T-cell (primary cell): ENCODE results near the gene MFAP5. TPM values are rescaled to one million over a fixed set of nuclear protein-coding genes. Genes with fewer than 3 reads are reported as not detected.

ENCODE experiments used
- ATAC-seq, 4 experiments: fragments of 200-7000 bp in 3 of 4; fragments of 150-1000 bp in 1 of 4; cut with Tn5 transposase; replicated peaks in 1 of 4; 1 replicate in 3 of 4; 2 replicates in 1 of 4; pipeline ENCODE4 v1.10.0; 2021; ENCODE audit warnings: moderate library complexity in 3 of 4, mild to moderate bottlenecking in 2 of 4, moderate number of reproducible peaks in 1 of 4
- CTCF ChIA-PET, 2 donors: fragments of 300-600 bp; sonication (Branson Sonifier 250); formaldehyde crosslinking; loops; one replicate each; lab custom pipeline; 2022; ENCODE audit warnings: antibody characterized with exemption in 2 of 2; lab: Charles Lee
- POLR2A ChIA-PET, 2 donors: fragments of 300-600 bp; sonication (Branson Sonifier 250); formaldehyde crosslinking; loops; one replicate each; lab custom pipeline; 2022; ENCODE audit warnings: antibody characterized with exemption in 2 of 2; lab: Charles Lee
- DNase-seq, 35 experiments: peaks; one replicate each; pipeline versions ENCODE4 v3.0.0 to v3.0.0-alpha.2; 2013 to 2023
- H3K27ac ChIP-seq: one replicate; pipeline ENCODE4 v1.5.1; 2013; ENCODE audit warnings: low read length
- H3K27me3 ChIP-seq, 2 experiments: replicated peaks in 1 of 2; 1 replicate in 1 of 2; 2 replicates in 1 of 2; pipeline versions ENCODE4 v1.6.1 to v1.7.0; 2013; ENCODE audit warnings: low read length in 1 of 2, mixed read lengths in 1 of 2; ENCODE audit not compliant: control insufficient read depth in 2 of 2, insufficient read depth in 2 of 2; ENCODE audit errors: extremely low read depth in 1 of 2
- H3K36me3 ChIP-seq, 2 donors: 1 replicate in 1 of 2; 2 replicates in 1 of 2; pipeline versions ENCODE4 v1.6.1 to v1.7.0; 2013; ENCODE audit warnings: low read length in 1 of 2; ENCODE audit not compliant: control insufficient read depth in 2 of 2, insufficient read depth in 1 of 2; ENCODE audit errors: extremely low read depth in 1 of 2
- H3K4me1 ChIP-seq, 2 experiments: 1 replicate in 1 of 2; 2 replicates in 1 of 2; pipeline versions ENCODE4 v1.6.1 to v1.7.0; 2013; ENCODE audit warnings: low read length in 2 of 2, mixed read lengths in 1 of 2; ENCODE audit not compliant: insufficient read depth in 2 of 2, control insufficient read depth in 1 of 2; ENCODE audit errors: extremely low read depth in 1 of 2
- H3K4me3 ChIP-seq, 2 donors: 1 replicate in 1 of 2; 2 replicates in 1 of 2; pipeline versions ENCODE4 v1.5.1 to v1.7.0; 2013; ENCODE audit warnings: mild to moderate bottlenecking in 2 of 2, low read length in 1 of 2, moderate library complexity in 1 of 2; ENCODE audit not compliant: control insufficient read depth in 1 of 2; ENCODE audit errors: extremely low read depth in 1 of 2
- H3K9me3 ChIP-seq: 2 replicates; pipeline ENCODE4 v1.7.0; 2013
- H3K27ac Mint-ChIP-seq, 2 donors: one replicate each; pipeline ENCODE4 v1.8.0; 2020 to 2021; ENCODE audit warnings: mild to moderate bottlenecking in 2 of 2, mixed read lengths in 2 of 2
- H3K27me3 Mint-ChIP-seq, 2 donors: one replicate each; pipeline ENCODE4 v1.8.0; 2021 to 2022; ENCODE audit warnings: mixed read lengths in 2 of 2
- H3K36me3 Mint-ChIP-seq: one replicate; pipeline ENCODE4 v1.8.0; 2021; ENCODE audit warnings: mixed read lengths
- H3K4me1 Mint-ChIP-seq, 3 donors: one replicate each; pipeline ENCODE4 v1.8.0; 2020 to 2022; ENCODE audit warnings: mixed read lengths in 3 of 3, mild to moderate bottlenecking in 1 of 3
- H3K4me3 Mint-ChIP-seq, 3 donors: one replicate each; pipeline ENCODE4 v1.8.0; 2020 to 2022; ENCODE audit warnings: mild to moderate bottlenecking in 3 of 3, mixed read lengths in 3 of 3, moderate library complexity in 3 of 3
- H3K9me3 Mint-ChIP-seq, 3 donors: one replicate each; pipeline ENCODE4 v1.8.0; 2020 to 2022; ENCODE audit warnings: mixed read lengths in 3 of 3
- WGBS: methylation state at CpG from one replicate; pipeline ENCODE4 v1.1.5; 2013; ENCODE audit warnings: missing lambda C conversion rate; ENCODE audit not compliant: insufficient coverage; 5-methylcytosine and 5-hydroxymethylcytosine counted together
- total RNA-seq, 35 experiments: library from RNA in 6 of 35; stranded (reverse) in 6 of 35; fragments of 120-200 nt in 1 of 35; gene quantifications; one replicate each; pipeline versions ENCODE4 v1.2.1 to v1.2.4 and lab custom pipeline; 2013 to 2026

Gene MFAP5
- total RNA-seq, 5 donors from 2014 or later (not counting 1 experiment from before 2014, with no cell fraction given): not detected

- 0% methylated on average over 1 of the region's 3 CpGs for WGBS
- ChIA-PET POLR2A (no interaction called here), CTCF (interaction anchor here in 1 of 2 donors (0.5 kb wide), 1 partner anchor 1600 kb away, joined by 5 read pairs; no protein-coding TSS in a partner anchor)
- no peaks in the 10 kb centered on the region for H3K9me3 ChIP-seq
- Mint-ChIP-seq H3K4me3 (no peak overlapping the region), H3K4me1 (peaks cover 2% of the 10 kb centered on the region in 3 donors), H3K27me3 (peaks cover 10 to 15% of the 10 kb centered on the region in 2 donors), H3K9me3 (no peaks in the 10 kb centered on the region), H3K27ac (no peak overlapping the region), H3K36me3 (no peaks in the 10 kb centered on the region)
- ATAC-seq (no peak), DNase-seq (no peak)
- no peak overlapping the region for H3K4me3 ChIP-seq
- H3K4me1 ChIP-seq: peaks cover 0 to under 1% of the 10 kb centered on the region in 2 experiments
- peaks cover 0 to 9% of the 10 kb centered on the region in 2 experiments for H3K27me3 ChIP-seq
- no peaks in the 10 kb centered on the region for H3K36me3 ChIP-seq
- no peak overlapping the region for H3K27ac ChIP-seq
Measured at GRCh38 chr12:8603856-8604255, 58.8 kb downstream of the MFAP5 start.

DNA sequence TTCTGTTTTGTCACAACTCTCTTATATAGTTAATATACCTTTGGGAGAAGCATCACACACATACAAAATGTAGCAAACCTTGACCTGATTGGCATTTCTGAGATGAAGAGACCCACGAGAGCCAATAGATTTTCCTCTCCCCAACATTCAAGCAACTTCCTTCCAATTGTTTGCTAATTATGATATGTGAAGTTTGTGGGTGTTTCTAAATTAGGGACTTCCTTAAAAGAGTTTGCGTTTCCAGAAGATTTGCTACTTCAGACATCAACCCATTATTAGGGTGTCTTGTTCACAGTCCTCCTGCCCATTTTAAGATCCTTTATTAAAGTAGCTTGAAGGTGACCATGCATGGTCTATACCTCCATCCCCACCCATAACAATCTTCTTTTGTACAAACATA is 59.3 kb downstream of the MFAP5 start:
- POLR2A ChIA-PET: no interaction called here
- no peak overlapping the region for H3K27ac Mint-ChIP-seq

GRCh38 chr12:8596561-8596960 is 66.1 kb downstream of the MFAP5 start:
- CTCF ChIA-PET: interaction anchor here (0.5 to 0.6 kb wide), 2 partner anchors 8 to 413 kb away, joined by 4 to 8 read pairs; no protein-coding TSS in a partner anchor
- 86% methylated on average over 1 of the region's 3 CpGs for WGBS
- ATAC-seq: no peak
- no peaks in the 10 kb centered on the region for H3K9me3 ChIP-seq
- H3K4me3 ChIP-seq: no peak overlapping the region
- no peaks in the 10 kb centered on the region for H3K36me3 ChIP-seq
- Mint-ChIP-seq H3K9me3 (no peaks in the 10 kb centered on the region), H3K36me3 (no peaks in the 10 kb centered on the region), H3K27me3 (no peaks in the 10 kb centered on the region), H3K4me3 (no peak overlapping the region), H3K27ac (no peak overlapping the region), H3K4me1 (no peaks in the 10 kb centered on the region)
- DNase-seq: no peak
- POLR2A ChIA-PET: interaction anchor here in 1 of 2 donors (0.5 kb wide), 1 partner anchor 21 kb away, joined by 4 read pairs; no protein-coding TSS in a partner anchor
- peaks cover 0 to 2% of the 10 kb centered on the region in 2 experiments for H3K27me3 ChIP-seq
- H3K4me1 ChIP-seq: no peaks in the 10 kb centered on the region
- H3K27ac ChIP-seq: no peak overlapping the region

More for the DNA sequence above, 59.3 kb downstream of the MFAP5 start:
- Mint-ChIP-seq H3K4me1 (no peaks in the 10 kb centered on the region), H3K4me3 (no peak overlapping the region), H3K36me3 (no peaks in the 10 kb centered on the region), H3K27me3 (peaks cover 10 to 14% of the 10 kb centered on the region in 2 donors), H3K9me3 (no peaks in the 10 kb centered on the region)
- Histone ChIP-seq H3K36me3 (no peaks in the 10 kb centered on the region), H3K27me3 (peaks cover 0 to 9% of the 10 kb centered on the region in 2 experiments), H3K9me3 (no peaks in the 10 kb centered on the region), H3K27ac (no peak overlapping the region), H3K4me1 (no peaks in the 10 kb centered on the region), H3K4me3 (no peak overlapping the region)
- no CpG with 5 or more reads among the region's 2 CpGs for WGBS
- CTCF ChIA-PET: interaction anchor here (0.5 kb wide), 2 partner anchors 54 to 1600 kb away, joined by 5 read pairs; no protein-coding TSS in a partner anchor
- no peak for ATAC-seq
- DNase-seq: no peak

Other genes starting within 250 kb of the MFAP5 start
- not detected for gene CLEC6A, start 206.9 kb downstream of the MFAP5 start, total RNA-seq
- gene CLEC4D, start 149.3 kb downstream of the MFAP5 start, total RNA-seq: not detected
- gene CLEC4E, start 121.9 kb downstream of the MFAP5 start, total RNA-seq: not detected
- gene AICDA, start 50.0 kb downstream of the MFAP5 start, total RNA-seq: under 1 TPM in 3 of 5 donors, not detected in 2; 0.10 to 0.35 (median 0.18) TPM
- gene RIMKLB, start 35.2 kb upstream of the MFAP5 start, total RNA-seq: 10 to 100 TPM; 14.3 to 28.0 (median 23.0) TPM
- not detected for gene A2ML1, start 159.8 kb upstream of the MFAP5 start, total RNA-seq